NCI-H748 treated with DMSO at 0.1 percent for 48 hours (cell line): ENCODE measurements around the gene PPP1R9B.
A peak's percentile ranks its signal among the peaks of the same experiment; 100 is the strongest.

ENCODE experiments used
- DNase-seq: peaks from one replicate; lab custom pipeline; 2025; lab: John Stamatoyannopoulos, UW

PPP1R9B gene

GRCh38 chr17:50106393-50107131 lies 43.9 kb downstream of the PPP1R9B start:
- no peak for DNase-seq

GRCh38 chr17:50105811-50106210 lies 44.7 kb downstream of the PPP1R9B start:
- DNase-seq: no peak

GRCh38 chr17:50103941-50104340 lies 46.5 kb downstream of the PPP1R9B start:
- no peak for DNase-seq

GRCh38 chr17:50103252-50103651 lies 47.2 kb downstream of the PPP1R9B start:
- no peak for DNase-seq

GRCh38 chr17:50102164-50102991 lies 48.1 kb downstream of the PPP1R9B start:
- DNase-seq: no peak

GRCh38 chr17:50101346-50102163 lies 48.9 kb downstream of the PPP1R9B start:
- no peak for DNase-seq

- no peak for DNase-seq
Observed at GRCh38 chr17:50100921-50101345, 49.5 kb downstream of the PPP1R9B start.

- no peak for DNase-seq
Observed at GRCh38 chr17:50100480-50100883, 50.0 kb downstream of the PPP1R9B start.

GRCh38 chr17:50099003-50099402 lies 51.5 kb downstream of the PPP1R9B start:
- no peak for DNase-seq

GRCh38 chr17:50098583-50098982 lies 51.9 kb downstream of the PPP1R9B start:
- no peak for DNase-seq

- no peak for DNase-seq
Observed at GRCh38 chr17:50097926-50098325, 52.6 kb downstream of the PPP1R9B start.

- DNase-seq: no peak
Observed at GRCh38 chr17:50097455-50097854, 53.0 kb downstream of the PPP1R9B start.

GRCh38 chr17:50096758-50097157 lies 53.7 kb downstream of the PPP1R9B start:
- no peak for DNase-seq

- no peak for DNase-seq
Observed at GRCh38 chr17:50096092-50096491, 54.4 kb downstream of the PPP1R9B start.

GRCh38 chr17:50095626-50096037 lies 54.8 kb downstream of the PPP1R9B start:
- no peak for DNase-seq

- DNase-seq: peak; percentile 80
Observed at GRCh38 chr17:50094753-50095619, 55.5 kb downstream of the PPP1R9B start, which contains the start of gene PDK2. TSS of gene PDK2 (plus strand) at chr17:50095351. CDS start at chr17:50095436, 85 bp downstream.

GRCh38 chr17:50094243-50094752 lies 56.2 kb downstream of the PPP1R9B start:
- DNase-seq: peak; percentile 76

- no peak for DNase-seq
Observed at GRCh38 chr17:50093807-50094206, 56.7 kb downstream of the PPP1R9B start.

GRCh38 chr17:50093246-50093645 lies 57.2 kb downstream of the PPP1R9B start:
- no peak for DNase-seq

- DNase-seq: no peak
Observed at GRCh38 chr17:50091918-50092285, 58.6 kb downstream of the PPP1R9B start.
